ENCODE results near the gene TRIM59.

DNA sequence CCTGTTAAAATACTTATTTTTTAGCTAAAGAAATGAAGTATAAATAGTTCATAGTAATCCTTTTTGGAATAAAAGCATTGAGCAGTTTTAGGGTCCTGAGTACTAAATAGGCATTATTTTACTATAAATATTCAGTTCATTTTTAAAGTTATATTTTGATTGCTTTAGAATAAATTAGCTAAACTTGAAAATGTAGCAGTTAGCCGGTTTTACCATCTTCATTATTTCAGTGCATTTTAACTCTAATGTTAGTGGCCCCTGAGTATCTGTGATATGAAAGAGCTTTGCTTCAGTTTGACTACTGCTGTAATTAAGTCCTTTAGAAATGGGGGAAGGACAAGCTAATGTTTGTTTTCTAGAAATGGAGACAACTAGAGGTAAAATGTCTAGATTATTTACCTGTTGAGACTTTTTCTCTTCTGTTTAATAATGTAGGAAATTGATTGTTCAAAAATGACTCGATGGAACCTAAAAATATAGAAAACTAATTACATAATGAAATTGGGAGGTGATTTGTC is 46.5 kb downstream of the TRIM59 start:
- no peak for TF ChIP-seq CTCF (IDR thresholded peaks at IDR 0.05)
- TF ChIP-seq POLR2A (IDR thresholded peaks at IDR 0.05) = no peak
- TF ChIP-seq EP300 (IDR thresholded peaks at IDR 0.05) = no peak
- TF ChIP-seq POLR2AphosphoS5 (IDR thresholded peaks at IDR 0.05) = no peak

Data from suprapubic skin (tissue), 4 donors.